Neural cell (in vitro differentiated cells): ENCODE data around the gene VWC2. TPM values are rescaled to one million over a fixed set of nuclear protein-coding genes. Genes with fewer than 3 reads are reported as not detected.

Experiments
- H2AFZ ChIP-seq: fragments of 200-600, 300-800 bp; sonication (generic), shearing (Covaris generic); 2 replicates; pipeline ENCODE4 v1.6.0; 2014; ENCODE audit warnings: low read depth, mild to moderate bottlenecking, antibody characterized with exemption, low read length, moderate library complexity
- H3F3A ChIP-seq: fragments of 200-600 bp; shearing (Covaris generic); 2 replicates; pipeline ENCODE4 v1.6.1; 2016; ENCODE audit warnings: mild to moderate bottlenecking, moderate library complexity, mixed read lengths, antibody characterized with exemption, low read length; ENCODE audit not compliant: insufficient read depth, poor library complexity, severe bottlenecking
- H3K27ac ChIP-seq: fragments of 200-600, 300-800 bp; sonication (generic), shearing (Covaris generic); 2 replicates; pipeline ENCODE4 v1.5.1; 2014; ENCODE audit warnings: mild to moderate bottlenecking, low read length, moderate library complexity
- H3K27me3 ChIP-seq: fragments of 300-800, 200-600 bp; sonication (generic), shearing (Covaris generic); 2 replicates; pipeline ENCODE4 v1.6.0; 2014; ENCODE audit warnings: mild to moderate bottlenecking, low read depth, low read length, moderate library complexity; ENCODE audit not compliant: insufficient read depth
- H3K36me3 ChIP-seq: fragments of 300-800, 200-600 bp; sonication (generic), shearing (Covaris generic); 2 replicates; pipeline ENCODE4 v1.5.1; 2014; ENCODE audit warnings: mild to moderate bottlenecking, antibody characterized with exemption, low read length, moderate library complexity; ENCODE audit not compliant: insufficient read depth
- H3K4me2 ChIP-seq: fragments of 300-800, 200-600 bp; sonication (generic), shearing (Covaris generic); 2 replicates; pipeline ENCODE4 v1.6.0; 2014; ENCODE audit warnings: mild to moderate bottlenecking, low read length
- H3K4me3 ChIP-seq: fragments of 300-800, 200-600 bp; sonication (generic), shearing (Covaris generic); 2 replicates; pipeline ENCODE4 v1.5.1; 2014; ENCODE audit warnings: mild to moderate bottlenecking, low read length, moderate library complexity
- H3K79me2 ChIP-seq: fragments of 200-600 bp; shearing (Covaris generic); replicated peaks from 2 replicates; pipeline ENCODE4 v1.6.0; 2014; ENCODE audit warnings: mild to moderate bottlenecking, low read length, moderate library complexity; ENCODE audit not compliant: insufficient read depth
- H3K9ac ChIP-seq: fragments of 300-800, 200-600 bp; sonication (generic), shearing (Covaris generic); 2 replicates; pipeline ENCODE4 v1.6.1; 2016; ENCODE audit warnings: mild to moderate bottlenecking, low read length, mixed read lengths
- H3K9me2 ChIP-seq: fragments of 200-600 bp; shearing (Covaris generic); 2 replicates; pipeline ENCODE4 v1.6.1; 2016; ENCODE audit warnings: mild to moderate bottlenecking, low read length, mixed read lengths; ENCODE audit not compliant: insufficient read depth
- H3K9me3 ChIP-seq: fragments of 200-600, 300-800 bp; sonication (generic), shearing (Covaris generic); 2 replicates; pipeline ENCODE4 v1.6.1; 2016; ENCODE audit warnings: mild to moderate bottlenecking, mixed run types, low read length, moderate library complexity, mixed read lengths
- H4K20me1 ChIP-seq: fragments of 200-600 bp; shearing (Covaris generic); 2 replicates; pipeline ENCODE4 v1.6.1; 2016; ENCODE audit warnings: mild to moderate bottlenecking, mixed run types; ENCODE audit not compliant: insufficient read depth
- EP300 ChIP-seq: fragments of 450-650 bp; conservative IDR thresholded peaks from 2 replicates; pipeline ENCODE4 v1.6.1; 2014; ENCODE audit warnings: antibody characterized with exemption, mild to moderate bottlenecking, moderate library complexity; ENCODE audit not compliant: poor library complexity, severe bottlenecking
- EZH2 ChIP-seq: fragments of 200-600, 300-800 bp; shearing (Covaris generic), sonication (generic); IDR thresholded peaks from 2 replicates; pipeline ENCODE4 v1.6.1; 2014; ENCODE audit warnings: antibody characterized with exemption, low read length, borderline replicate concordance, mild to moderate bottlenecking; ENCODE audit not compliant: insufficient read depth, poor library complexity, severe bottlenecking
- MXI1 ChIP-seq: fragments of 450-650 bp; conservative IDR thresholded peaks from 2 replicates; pipeline ENCODE4 v1.6.1; 2014; ENCODE audit warnings: antibody characterized with exemption, mild to moderate bottlenecking; ENCODE audit not compliant: poor library complexity, severe bottlenecking
- POLR2AphosphoS5 ChIP-seq: IDR thresholded peaks from 2 replicates; pipeline ENCODE4 v1.6.1; 2012
- RAD21 ChIP-seq: fragments of 450-650 bp; conservative IDR thresholded peaks from 2 replicates; pipeline ENCODE4 v1.6.1; 2014; ENCODE audit warnings: antibody characterized with exemption, mild to moderate bottlenecking, moderate library complexity
- SMC3 ChIP-seq: fragments of 450-650 bp; conservative IDR thresholded peaks from 2 replicates; pipeline ENCODE4 v1.6.1; 2014; ENCODE audit warnings: antibody characterized with exemption, mild to moderate bottlenecking, moderate library complexity; ENCODE audit not compliant: poor library complexity
- TAF1 ChIP-seq: IDR thresholded peaks from 2 replicates; pipeline ENCODE4 v1.6.1; 2012; ENCODE audit warnings: low read depth
- polyA plus RNA-seq: library from polyadenylated mRNA; depleted of rRNA; stranded (reverse); fragments of >200 nt; gene quantifications from 2 replicates; pipeline ENCODE4 v1.2.3, GENCODE V29; 2014
- TF ChIP-seq, protein P1 (sequence below): IDR thresholded peaks from 2 replicates; pipeline ENCODE4 v1.6.1; 2012; ENCODE audit warnings: borderline replicate concordance
- TF ChIP-seq, protein P2 (sequence below): fragments of 450-650 bp; IDR thresholded peaks from 2 replicates; pipeline ENCODE4 v1.5.1; 2014; ENCODE audit warnings: antibody characterized with exemption, mild to moderate bottlenecking, moderate library complexity; ENCODE audit not compliant: poor library complexity, severe bottlenecking

VWC2 gene
- polyA plus RNA-seq, 1 donor from 2014 or later, result 4.6 TPM

DNA sequence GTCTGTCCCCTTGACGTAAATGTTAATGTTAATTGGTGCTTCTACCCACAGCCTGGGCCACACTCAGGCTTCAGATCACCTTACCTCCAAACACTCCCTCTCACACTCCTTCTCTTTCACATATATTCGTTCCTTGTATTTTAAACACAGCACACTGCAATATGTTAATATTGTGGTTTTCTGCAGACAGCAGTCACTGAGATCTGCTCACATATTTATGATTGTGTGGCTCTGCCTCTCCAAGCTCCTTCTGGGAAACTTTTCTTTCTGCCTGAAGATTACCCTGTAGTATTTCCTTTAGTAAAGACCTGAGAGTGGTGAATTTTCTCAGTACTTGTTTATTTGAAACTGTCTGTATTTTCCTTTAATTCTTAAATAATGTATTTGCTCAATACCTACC lies 104.7 kb downstream of the VWC2 start:
- Histone ChIP-seq H4K20me1 (no peaks in the 10 kb centered on the region), H3K4me2 (no peak overlapping the region), H2AFZ (no peak overlapping the region), H3F3A (no peaks in the 10 kb centered on the region), H3K9ac (no peak overlapping the region), H3K27ac (no peak overlapping the region), H3K9me3 (no peaks in the 10 kb centered on the region), H3K4me3 (no peak overlapping the region), H3K36me3 (no peaks in the 10 kb centered on the region), H3K79me2 (no peaks in the 10 kb centered on the region), H3K9me2 (no peaks in the 10 kb centered on the region), H3K27me3 (no peaks in the 10 kb centered on the region)
- TF ChIP-seq MXI1 (no peak), EZH2 (no peak), TAF1 (no peak), POLR2AphosphoS5 (no peak), SMC3 (no peak), EP300 (no peak), RAD21 (no peak)
- TF ChIP-seq, protein P1, sequence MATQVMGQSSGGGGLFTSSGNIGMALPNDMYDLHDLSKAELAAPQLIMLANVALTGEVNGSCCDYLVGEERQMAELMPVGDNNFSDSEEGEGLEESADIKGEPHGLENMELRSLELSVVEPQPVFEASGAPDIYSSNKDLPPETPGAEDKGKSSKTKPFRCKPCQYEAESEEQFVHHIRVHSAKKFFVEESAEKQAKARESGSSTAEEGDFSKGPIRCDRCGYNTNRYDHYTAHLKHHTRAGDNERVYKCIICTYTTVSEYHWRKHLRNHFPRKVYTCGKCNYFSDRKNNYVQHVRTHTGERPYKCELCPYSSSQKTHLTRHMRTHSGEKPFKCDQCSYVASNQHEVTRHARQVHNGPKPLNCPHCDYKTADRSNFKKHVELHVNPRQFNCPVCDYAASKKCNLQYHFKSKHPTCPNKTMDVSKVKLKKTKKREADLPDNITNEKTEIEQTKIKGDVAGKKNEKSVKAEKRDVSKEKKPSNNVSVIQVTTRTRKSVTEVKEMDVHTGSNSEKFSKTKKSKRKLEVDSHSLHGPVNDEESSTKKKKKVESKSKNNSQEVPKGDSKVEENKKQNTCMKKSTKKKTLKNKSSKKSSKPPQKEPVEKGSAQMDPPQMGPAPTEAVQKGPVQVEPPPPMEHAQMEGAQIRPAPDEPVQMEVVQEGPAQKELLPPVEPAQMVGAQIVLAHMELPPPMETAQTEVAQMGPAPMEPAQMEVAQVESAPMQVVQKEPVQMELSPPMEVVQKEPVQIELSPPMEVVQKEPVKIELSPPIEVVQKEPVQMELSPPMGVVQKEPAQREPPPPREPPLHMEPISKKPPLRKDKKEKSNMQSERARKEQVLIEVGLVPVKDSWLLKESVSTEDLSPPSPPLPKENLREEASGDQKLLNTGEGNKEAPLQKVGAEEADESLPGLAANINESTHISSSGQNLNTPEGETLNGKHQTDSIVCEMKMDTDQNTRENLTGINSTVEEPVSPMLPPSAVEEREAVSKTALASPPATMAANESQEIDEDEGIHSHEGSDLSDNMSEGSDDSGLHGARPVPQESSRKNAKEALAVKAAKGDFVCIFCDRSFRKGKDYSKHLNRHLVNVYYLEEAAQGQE, result no peak
- TF ChIP-seq, protein P2, sequence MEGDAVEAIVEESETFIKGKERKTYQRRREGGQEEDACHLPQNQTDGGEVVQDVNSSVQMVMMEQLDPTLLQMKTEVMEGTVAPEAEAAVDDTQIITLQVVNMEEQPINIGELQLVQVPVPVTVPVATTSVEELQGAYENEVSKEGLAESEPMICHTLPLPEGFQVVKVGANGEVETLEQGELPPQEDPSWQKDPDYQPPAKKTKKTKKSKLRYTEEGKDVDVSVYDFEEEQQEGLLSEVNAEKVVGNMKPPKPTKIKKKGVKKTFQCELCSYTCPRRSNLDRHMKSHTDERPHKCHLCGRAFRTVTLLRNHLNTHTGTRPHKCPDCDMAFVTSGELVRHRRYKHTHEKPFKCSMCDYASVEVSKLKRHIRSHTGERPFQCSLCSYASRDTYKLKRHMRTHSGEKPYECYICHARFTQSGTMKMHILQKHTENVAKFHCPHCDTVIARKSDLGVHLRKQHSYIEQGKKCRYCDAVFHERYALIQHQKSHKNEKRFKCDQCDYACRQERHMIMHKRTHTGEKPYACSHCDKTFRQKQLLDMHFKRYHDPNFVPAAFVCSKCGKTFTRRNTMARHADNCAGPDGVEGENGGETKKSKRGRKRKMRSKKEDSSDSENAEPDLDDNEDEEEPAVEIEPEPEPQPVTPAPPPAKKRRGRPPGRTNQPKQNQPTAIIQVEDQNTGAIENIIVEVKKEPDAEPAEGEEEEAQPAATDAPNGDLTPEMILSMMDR, result no peak

DNA sequence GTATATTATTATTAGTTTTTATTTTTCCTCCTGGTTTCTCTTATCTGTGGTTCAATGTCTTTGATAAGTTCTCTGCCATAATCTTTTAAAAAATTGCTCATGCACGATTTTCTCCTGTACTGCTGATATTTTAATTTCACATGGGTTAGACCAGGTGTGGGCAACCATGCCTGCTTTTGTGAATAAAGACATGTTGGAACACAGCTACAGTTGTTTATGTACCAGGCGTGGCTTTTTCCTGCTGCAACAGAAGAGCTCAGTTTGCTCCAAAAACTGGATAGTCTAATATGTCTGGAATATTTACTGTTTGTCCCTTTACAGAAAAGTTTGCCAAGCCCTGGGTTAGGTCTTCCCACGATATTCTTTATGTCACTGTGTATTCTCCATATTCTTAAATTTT lies 105.2 kb downstream of the VWC2 start:
- H2AFZ ChIP-seq, result no peak overlapping the region
- no peak overlapping the region for H3K4me2 ChIP-seq
- H3K9me3 ChIP-seq, result no peaks in the 10 kb centered on the region
- H3K27ac ChIP-seq, result no peak overlapping the region
- TF ChIP-seq RAD21 (no peak), EP300 (no peak), EZH2 (no peak), MXI1 (no peak), TAF1 (no peak), POLR2AphosphoS5 (no peak)
- TF ChIP-seq, protein P2, result no peak
- no peaks in the 10 kb centered on the region for H3K36me3 ChIP-seq
- H3K9ac ChIP-seq, result no peak overlapping the region
- H3F3A ChIP-seq, result no peaks in the 10 kb centered on the region
- no peak overlapping the region for H3K4me3 ChIP-seq
- no peaks in the 10 kb centered on the region for H4K20me1 ChIP-seq
- H3K9me2 ChIP-seq, result no peaks in the 10 kb centered on the region
- H3K79me2 ChIP-seq, result no peaks in the 10 kb centered on the region
- H3K27me3 ChIP-seq, result no peaks in the 10 kb centered on the region
